WTC11 (cell line): ENCODE data around the gene IL1RAP. TPM values are rescaled to one million over a fixed set of nuclear protein-coding genes. Genes with fewer than 3 reads are reported as not detected.
A peak's percentile ranks its signal among the peaks of the same experiment; 100 is the strongest.

Source experiments
- ATAC-seq: fragments of 200-7000 bp; cut with Tn5 transposase; 2 replicates; pipeline ENCODE4 v1.10.0; 2021; ENCODE audit warnings: mild to moderate bottlenecking, moderate library complexity
- Bru-seq: library from RNA; stranded (reverse); fragments of 400-500 nt; gene quantifications from one replicate; lab custom pipeline; 2021; lab: Mats Ljungman, UMichigan
- CTCF ChIA-PET: fragments of 300-600 bp; sonication (Branson Sonifier 250); formaldehyde crosslinking; loops from one replicate; lab custom pipeline; 2021; ENCODE audit warnings: antibody characterized with exemption; lab: Charles Lee
- POLR2A ChIA-PET: fragments of 350-600 bp; sonication (Branson Sonifier 250); formaldehyde crosslinking; loops from one replicate; lab custom pipeline; 2021; ENCODE audit warnings: antibody characterized with exemption; lab: Charles Lee
- DNase-seq: peaks from one replicate; pipeline ENCODE4 v3.0.0; 2021; ENCODE audit warnings: low spot score
- H3K27ac Mint-ChIP-seq: 2 replicates; pipeline ENCODE4 v1.8.0; 2021; ENCODE audit warnings: mixed read lengths
- H3K27me3 Mint-ChIP-seq: 2 replicates; pipeline ENCODE4 v1.8.0; 2021; ENCODE audit warnings: low read depth, mild to moderate bottlenecking, moderate library complexity, mixed read lengths
- H3K36me3 Mint-ChIP-seq: 2 replicates; pipeline ENCODE4 v1.8.0; 2021; ENCODE audit warnings: mixed read lengths
- H3K4me1 Mint-ChIP-seq: 2 replicates; pipeline ENCODE4 v1.8.0; 2022; ENCODE audit warnings: mixed read lengths
- H3K4me3 Mint-ChIP-seq: 2 replicates; pipeline ENCODE4 v1.8.0; 2021; ENCODE audit warnings: mild to moderate bottlenecking, moderate library complexity, mixed read lengths
- H3K9me3 Mint-ChIP-seq: 2 replicates; pipeline ENCODE4 v1.8.0; 2021; ENCODE audit warnings: mixed read lengths
- AR ChIP-seq: fragments of 250-450 bp; sonication (Bioruptor Pico); IDR thresholded peaks from 2 replicates; pipeline ENCODE4 v1.9.0; 2021; ENCODE audit warnings: mild to moderate bottlenecking
- CBFB ChIP-seq: sonication (generic); formaldehyde crosslinking; IDR thresholded peaks from 2 replicates; pipeline ENCODE4 v1.8.1; 2022; ENCODE audit warnings: mild to moderate bottlenecking, low read depth, missing genetic modification reagents
- FOXK1 ChIP-seq: sonication (generic); formaldehyde crosslinking; IDR thresholded peaks from 2 replicates; pipeline ENCODE4 v1.8.0; 2022; ENCODE audit warnings: mild to moderate bottlenecking, moderate library complexity, missing genetic modification reagents
- FOXP4 ChIP-seq: sonication (generic); formaldehyde crosslinking; IDR thresholded peaks from 2 replicates; pipeline ENCODE4 v1.8.0; 2022; ENCODE audit warnings: mild to moderate bottlenecking, missing genetic modification reagents
- GTF2I ChIP-seq: fragments of 250-450 bp; sonication (Bioruptor Pico); conservative IDR thresholded peaks from 2 replicates; pipeline ENCODE4 v1.4.0; 2021; ENCODE audit warnings: mild to moderate bottlenecking
- HMGXB4 ChIP-seq: sonication (generic); formaldehyde crosslinking; IDR thresholded peaks from 2 replicates; pipeline ENCODE4 v1.8.1; 2023; ENCODE audit warnings: mild to moderate bottlenecking, moderate library complexity, missing genetic modification reagents
- IRF2 ChIP-seq: sonication (generic); formaldehyde crosslinking; IDR thresholded peaks from 2 replicates; pipeline ENCODE4 v1.8.0; 2022; ENCODE audit warnings: low read depth, missing genetic modification reagents, borderline replicate concordance
- JAZF1 ChIP-seq: fragments of 250-450 bp; sonication (Bioruptor Pico); IDR thresholded peaks from 2 replicates; pipeline ENCODE4 v1.9.0; 2021; ENCODE audit warnings: moderate library complexity, mild to moderate bottlenecking, inconsistent platforms
- MXD4 ChIP-seq: fragments of 250-450 bp; sonication (Bioruptor Pico); IDR thresholded peaks from 2 replicates; pipeline ENCODE4 v1.8.0; 2021; ENCODE audit warnings: mild to moderate bottlenecking, moderate library complexity, borderline replicate concordance
- MYBL2 ChIP-seq: sonication (generic); formaldehyde crosslinking; IDR thresholded peaks from 2 replicates; pipeline ENCODE4 v1.8.1; 2023; ENCODE audit warnings: mild to moderate bottlenecking, moderate library complexity, missing genetic modification reagents
- PRDM15 ChIP-seq: sonication (generic); formaldehyde crosslinking; IDR thresholded peaks from 2 replicates; pipeline ENCODE4 v1.8.0; 2022; ENCODE audit warnings: missing genetic modification reagents
- TCF7 ChIP-seq: sonication (generic); formaldehyde crosslinking; IDR thresholded peaks from 2 replicates; pipeline ENCODE4 v1.8.0; 2022; ENCODE audit warnings: mild to moderate bottlenecking, low read depth, missing genetic modification reagents, moderate library complexity
- ZBTB43 ChIP-seq: sonication (generic); formaldehyde crosslinking; IDR thresholded peaks from 2 replicates; pipeline ENCODE4 v1.8.1; 2023; ENCODE audit warnings: mild to moderate bottlenecking, missing genetic modification reagents
- ZNF232 ChIP-seq: sonication (generic); formaldehyde crosslinking; IDR thresholded peaks from 2 replicates; pipeline ENCODE4 v1.8.0; 2022; ENCODE audit warnings: mild to moderate bottlenecking, missing genetic modification reagents
- ZNF263 ChIP-seq: sonication (generic); formaldehyde crosslinking; IDR thresholded peaks from 2 replicates; pipeline ENCODE4 v1.8.1; 2022; ENCODE audit warnings: low read depth, mild to moderate bottlenecking, moderate library complexity, missing genetic modification reagents
- ZNF317 ChIP-seq: sonication (generic); formaldehyde crosslinking; IDR thresholded peaks from 2 replicates; pipeline ENCODE4 v1.8.1; 2023; ENCODE audit warnings: low read depth, mild to moderate bottlenecking, moderate library complexity, missing genetic modification reagents, borderline replicate concordance
- ZNF425 ChIP-seq: fragments of 250-450 bp; sonication (Bioruptor Pico); conservative IDR thresholded peaks from 2 replicates; pipeline ENCODE4 v1.9.0; 2021; ENCODE audit warnings: mild to moderate bottlenecking
- ZSCAN18 ChIP-seq: fragments of 250-450 bp; sonication (Bioruptor Pico); IDR thresholded peaks from 2 replicates; pipeline ENCODE4 v2.1.2; 2022; ENCODE audit warnings: mild to moderate bottlenecking, moderate library complexity
- long read RNA-seq, 3 experiments: library from RNA in 1 of 3; library from capped mRNA in 1 of 3; library from polyadenylated mRNA in 1 of 3; unstranded in 2 of 3; stranded (forward) in 1 of 3; transcript quantifications; one replicate each; pipeline ENCODE4 v2.0.0, GENCODE V29; 2021
- total RNA-seq: library from RNA; stranded (reverse); gene quantifications from 3 replicates; pipeline ENCODE4 v1.2.3, GENCODE V29; 2021

Gene IL1RAP
- total RNA-seq, result 4.5 to 5.7 TPM (median 4.5 TPM) in 3 replicates
- percentile 50 among the genes with signal in this experiment for Bru-seq, nascent RNA
- long read RNA-seq, experiment 1, full-length matches to known transcripts, result 13 of 18 reads
- long read RNA-seq, experiment 1, partial matches to known transcripts, result 1 of 18 reads
- long read RNA-seq, experiment 1, other reads (novel, unspliced or antisense), result 4 of 18 reads
- long read RNA-seq, experiment 2, full-length matches to known transcripts, result 2 of 6 reads
- long read RNA-seq, experiment 2, partial matches to known transcripts, result 1 of 6 reads
- long read RNA-seq, experiment 2, other reads (novel, unspliced or antisense), result 3 of 6 reads
- long read RNA-seq, experiment 3, partial matches to known transcripts, result 0 of 5 reads
- long read RNA-seq, experiment 3, other reads (novel, unspliced or antisense), result 0 of 5 reads

- ChIA-PET POLR2A (interaction anchor here (0.5 kb wide), 1 partner anchor 39 kb away, joined by 3 read pairs; no protein-coding TSS in a partner anchor), CTCF (interaction anchor here (0.7 to 2.1 kb wide), 17 partner anchors 10 to 553 kb away, joined by 3 to 10 read pairs (median 4); partner anchors contain the start of genes CLDN1 and P3H2)
- H3K4me3 Mint-ChIP-seq, result peak within 1 kb of the TSS; percentile 83
- H3K27ac Mint-ChIP-seq, result no peak within 1 kb of the TSS
- H3K4me1 Mint-ChIP-seq, result peaks cover 16% of the 10 kb centered on the region
- ATAC-seq (peak; percentile 96), DNase-seq (peak; percentile 80)
- H3K27me3 Mint-ChIP-seq, result peaks cover 37% of the 10 kb centered on the region
- peaks cover 4% of the 10 kb centered on the region; the same call in 1 of the 2 replicates for H3K36me3 Mint-ChIP-seq
- peaks cover 5% of the 10 kb centered on the region for H3K9me3 Mint-ChIP-seq
- TF ChIP-seq CBFB (CRISPR knock-in tag) (no peak), PRDM15 (CRISPR knock-in tag) (peak; percentile 72), ZNF263 (CRISPR knock-in tag) (no peak), AR (CRISPR knock-in tag) (no peak), FOXK1 (CRISPR knock-in tag) (0 out of 2 replicates have a peak, but pooled peaks have one; percentile 57), IRF2 (CRISPR knock-in tag) (no peak), ZNF317 (CRISPR knock-in tag) (no peak), ZNF232 (CRISPR knock-in tag) (no peak), FOXP4 (no peak), MXD4 (CRISPR knock-in tag) (no peak), HMGXB4 (peak; percentile 91), ZSCAN18 (CRISPR knock-in tag) (no peak), GTF2I (CRISPR knock-in tag) (no peak), ZBTB43 (CRISPR knock-in tag) (no peak), MYBL2 (CRISPR knock-in tag) (no peak), JAZF1 (no peak), TCF7 (CRISPR knock-in tag) (no peak), ZNF425 (CRISPR knock-in tag) (no peak)
Measured at GRCh38 chr3:190513409-190514370, at the start of gene IL1RAP. Gene IL1RAP (plus strand): TSS chr3:190514085. CDS start chr3:190564290, 50,205 bp downstream.
